LNCaP clone FGC (cell line): ENCODE measurements around the gene KRTAP16-1.

Experiments
- DNase-seq: peaks from one replicate; pipeline ENCODE4 v3.0.0-alpha.2; 2011; ENCODE audit warnings: low read depth
- H3K4me3 ChIP-seq: 2 replicates; pipeline ENCODE4 v1.5.1; 2011; ENCODE audit warnings: mild to moderate bottlenecking, low read depth, low read length, control low read depth
- TF ChIP-seq, protein P1 (sequence below): IDR thresholded peaks from 2 replicates; pipeline ENCODE4 v1.5.1; 2012; ENCODE audit warnings: mild to moderate bottlenecking; ENCODE audit not compliant: control insufficient read depth, insufficient read depth; ENCODE audit errors: extremely low read depth

KRTAP16-1 gene

DNA sequence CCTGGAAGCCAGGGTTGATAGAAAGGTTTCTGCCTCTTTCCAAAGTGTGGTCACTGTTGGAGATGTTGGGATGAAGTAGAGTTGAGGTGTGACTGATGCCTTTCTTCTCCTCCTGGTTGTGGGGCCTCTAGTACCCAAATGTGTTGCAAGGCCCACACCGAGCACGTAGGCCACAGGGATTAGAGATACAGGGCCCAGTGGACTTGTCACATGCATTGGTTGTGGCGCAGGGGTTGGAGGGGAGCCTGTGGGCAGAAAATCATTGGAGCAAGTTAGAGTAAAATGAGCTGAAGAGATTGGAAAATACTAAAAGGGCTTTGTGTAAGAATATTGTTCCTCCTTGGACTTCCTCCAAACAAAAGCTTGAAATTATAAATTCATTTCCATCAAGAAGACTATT lies 36.9 kb upstream of the KRTAP16-1 start:
- TF ChIP-seq, protein P1, sequence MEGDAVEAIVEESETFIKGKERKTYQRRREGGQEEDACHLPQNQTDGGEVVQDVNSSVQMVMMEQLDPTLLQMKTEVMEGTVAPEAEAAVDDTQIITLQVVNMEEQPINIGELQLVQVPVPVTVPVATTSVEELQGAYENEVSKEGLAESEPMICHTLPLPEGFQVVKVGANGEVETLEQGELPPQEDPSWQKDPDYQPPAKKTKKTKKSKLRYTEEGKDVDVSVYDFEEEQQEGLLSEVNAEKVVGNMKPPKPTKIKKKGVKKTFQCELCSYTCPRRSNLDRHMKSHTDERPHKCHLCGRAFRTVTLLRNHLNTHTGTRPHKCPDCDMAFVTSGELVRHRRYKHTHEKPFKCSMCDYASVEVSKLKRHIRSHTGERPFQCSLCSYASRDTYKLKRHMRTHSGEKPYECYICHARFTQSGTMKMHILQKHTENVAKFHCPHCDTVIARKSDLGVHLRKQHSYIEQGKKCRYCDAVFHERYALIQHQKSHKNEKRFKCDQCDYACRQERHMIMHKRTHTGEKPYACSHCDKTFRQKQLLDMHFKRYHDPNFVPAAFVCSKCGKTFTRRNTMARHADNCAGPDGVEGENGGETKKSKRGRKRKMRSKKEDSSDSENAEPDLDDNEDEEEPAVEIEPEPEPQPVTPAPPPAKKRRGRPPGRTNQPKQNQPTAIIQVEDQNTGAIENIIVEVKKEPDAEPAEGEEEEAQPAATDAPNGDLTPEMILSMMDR: no peak
- no peak overlapping the region for H3K4me3 ChIP-seq
- DNase-seq: no peak

DNA sequence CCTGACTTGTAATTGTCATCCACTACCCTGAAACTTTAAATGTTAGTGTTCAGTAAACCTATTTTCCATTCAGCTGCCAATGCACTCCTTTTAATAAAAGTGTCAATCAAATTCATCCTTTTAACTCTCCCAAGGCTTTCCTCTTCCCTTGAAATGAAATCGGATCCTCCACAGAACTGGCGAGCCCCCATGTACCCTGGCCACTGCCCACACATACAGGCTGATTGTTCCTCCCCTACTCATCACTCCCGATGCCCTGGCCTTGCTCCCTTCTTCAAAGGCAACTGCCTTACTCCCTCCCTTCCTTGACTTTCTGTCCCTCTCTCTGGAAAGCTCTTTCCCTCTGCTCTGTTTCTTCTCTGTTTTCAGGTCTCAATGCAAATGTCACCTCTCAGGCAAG lies 33.9 kb upstream of the KRTAP16-1 start:
- no peak for DNase-seq
- TF ChIP-seq, protein P1: no peak
- no peak overlapping the region for H3K4me3 ChIP-seq

DNA sequence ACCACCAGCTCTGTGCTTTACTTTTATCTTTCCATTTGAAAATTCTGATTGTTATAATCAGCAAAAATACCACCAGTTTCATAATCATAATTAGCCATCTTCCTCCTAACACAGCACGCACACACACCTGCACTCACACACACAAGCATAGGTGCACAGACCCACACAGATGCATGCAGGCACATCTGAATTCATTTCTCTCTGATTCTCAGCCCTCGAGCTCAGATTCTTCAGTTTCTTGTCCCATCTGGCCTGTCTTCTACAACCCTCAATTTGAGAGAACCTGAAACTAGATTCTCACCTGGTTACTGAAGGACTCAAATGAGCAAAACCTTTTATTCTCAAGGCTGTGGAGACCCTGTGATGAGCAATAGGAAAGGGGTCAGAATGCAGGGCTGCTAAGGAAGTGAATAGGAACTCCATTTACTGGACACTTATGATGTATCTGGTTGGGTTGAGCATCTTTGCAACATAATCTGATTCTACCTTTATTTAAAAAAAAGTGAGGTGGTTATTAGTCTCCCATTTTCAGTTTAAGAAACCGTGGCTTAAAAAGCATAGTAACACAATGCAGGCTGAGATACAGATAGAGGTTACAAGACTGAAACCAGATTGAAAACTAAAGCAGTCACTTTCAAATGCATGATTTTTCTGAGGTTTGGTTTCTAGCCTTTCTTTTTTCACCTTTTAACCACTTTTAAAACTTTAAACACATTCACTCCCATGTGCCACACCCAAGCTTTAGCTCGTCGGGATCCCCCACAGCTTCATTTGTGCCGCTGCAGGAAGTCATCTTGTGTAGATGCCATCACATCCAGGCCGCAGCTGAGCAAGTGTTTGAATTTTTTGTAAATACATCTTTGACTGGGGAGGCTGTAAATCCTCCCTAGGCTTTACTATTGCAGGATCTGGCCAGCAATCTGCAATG lies 32.1 kb upstream of the KRTAP16-1 start:
- DNase-seq: no peak
- TF ChIP-seq, protein P1: no peak
- no peak overlapping the region for H3K4me3 ChIP-seq

DNA sequence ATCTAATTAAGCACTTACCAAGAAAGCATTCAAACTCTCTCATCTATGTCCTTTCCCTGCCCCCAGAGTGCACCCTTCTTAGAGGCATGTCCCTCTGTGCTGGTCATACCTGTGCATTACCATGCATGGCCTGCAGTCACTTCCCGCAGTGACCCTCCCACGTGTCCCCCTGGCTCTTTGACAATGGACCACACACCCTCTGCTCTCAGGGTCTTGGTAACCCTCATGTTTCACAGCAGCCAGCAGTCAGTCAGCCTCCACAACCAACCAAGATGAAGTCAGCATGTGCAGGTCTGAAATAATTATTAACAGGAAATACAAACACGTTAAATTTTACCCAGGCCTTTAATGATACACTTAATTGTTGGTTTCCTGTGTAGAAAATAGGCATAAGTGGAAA lies 31.4 kb upstream of the KRTAP16-1 start:
- TF ChIP-seq, protein P1: no peak
- DNase-seq: no peak
- H3K4me3 ChIP-seq: no peak overlapping the region

DNA sequence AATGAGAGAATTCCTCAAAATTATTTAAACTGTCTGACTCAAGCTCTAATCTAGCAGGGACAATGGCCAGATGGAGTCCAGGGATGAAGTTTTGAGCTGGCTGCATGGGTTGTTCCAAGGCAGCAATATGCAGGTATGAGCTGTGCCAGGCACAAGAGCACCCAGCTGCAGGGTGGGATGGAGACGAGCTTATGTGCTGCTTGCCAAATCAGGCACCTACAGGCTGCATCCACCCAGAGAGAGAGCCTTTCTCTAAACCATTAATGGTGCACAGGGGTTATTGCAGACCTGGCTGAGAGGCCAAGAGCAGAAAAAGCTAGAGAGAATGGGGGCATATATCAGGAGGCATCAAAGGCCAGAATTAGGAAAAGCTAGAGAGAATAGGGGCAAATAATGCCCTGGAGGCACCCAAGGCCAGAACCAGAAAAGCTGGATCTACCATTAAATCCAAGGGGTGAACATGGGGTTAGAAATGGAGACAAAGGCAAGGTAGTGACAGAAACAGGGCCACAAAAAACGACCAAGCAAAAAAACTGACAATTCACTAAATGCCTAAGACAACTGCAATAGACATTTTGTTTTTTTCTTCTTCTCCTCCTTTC lies 30.6 kb upstream of the KRTAP16-1 start:
- no peak for DNase-seq
- H3K4me3 ChIP-seq: no peak overlapping the region

DNA sequence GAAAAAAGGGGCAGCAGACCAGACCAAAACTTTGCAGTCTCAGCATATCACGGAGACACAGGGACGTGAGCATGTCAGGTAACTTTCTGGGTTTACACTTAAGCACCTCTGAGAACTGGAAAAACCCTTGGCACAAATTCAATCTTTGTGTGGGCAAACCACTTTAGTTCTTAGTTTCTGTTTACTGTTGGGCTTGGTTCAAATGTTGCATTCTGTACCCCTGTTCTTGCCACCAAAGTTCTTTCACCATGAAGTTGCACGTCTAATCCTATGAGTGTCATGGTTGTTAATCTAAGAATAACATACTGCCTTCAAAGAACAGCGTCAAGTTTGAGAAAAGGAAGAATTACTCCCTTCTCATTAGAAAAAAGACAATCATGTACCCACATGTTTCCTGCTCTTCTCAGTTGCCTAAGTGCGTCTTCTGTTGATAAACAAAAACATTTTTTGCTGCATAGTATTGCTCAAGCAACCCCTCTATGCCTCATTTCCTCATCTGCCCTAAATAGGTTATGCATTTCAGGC lies 29.9 kb upstream of the KRTAP16-1 start:
- TF ChIP-seq, protein P1: no peak
- no peak for DNase-seq
- H3K4me3 ChIP-seq: no peak overlapping the region

More for the DNA sequence above, 30.6 kb upstream of the KRTAP16-1 start:
- TF ChIP-seq, protein P1: no peak

DNA sequence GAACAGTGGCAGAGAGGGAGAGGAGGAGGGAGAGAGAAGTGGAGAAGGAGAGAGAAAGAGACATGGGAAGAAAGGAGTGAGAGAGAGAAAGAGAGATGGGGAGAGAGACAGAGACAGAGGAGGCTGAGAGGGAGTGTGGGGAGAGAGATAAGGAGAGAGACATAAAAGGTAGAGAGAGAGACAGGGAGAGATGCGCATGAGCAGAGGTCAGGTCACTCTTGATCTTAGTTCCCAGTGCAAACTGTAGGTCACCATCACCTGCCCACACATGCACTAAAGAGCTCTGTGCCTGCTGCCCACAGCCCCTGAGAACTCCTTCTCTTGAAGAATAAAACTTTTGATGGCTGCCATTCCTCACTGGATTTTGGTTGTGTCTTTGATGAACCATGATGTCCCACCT lies 26.6 kb upstream of the KRTAP16-1 start:
- H3K4me3 ChIP-seq: no peak overlapping the region
- DNase-seq: no peak
- TF ChIP-seq, protein P1: no peak
